ENCODE measurements around the gene DGCR8.
"Not testable (repeated sequence)": the region's sequence is repeated elsewhere in the genome, so short reads cannot be mapped to it uniquely, and the experiment has no call there.

DGCR8 gene

DNA sequence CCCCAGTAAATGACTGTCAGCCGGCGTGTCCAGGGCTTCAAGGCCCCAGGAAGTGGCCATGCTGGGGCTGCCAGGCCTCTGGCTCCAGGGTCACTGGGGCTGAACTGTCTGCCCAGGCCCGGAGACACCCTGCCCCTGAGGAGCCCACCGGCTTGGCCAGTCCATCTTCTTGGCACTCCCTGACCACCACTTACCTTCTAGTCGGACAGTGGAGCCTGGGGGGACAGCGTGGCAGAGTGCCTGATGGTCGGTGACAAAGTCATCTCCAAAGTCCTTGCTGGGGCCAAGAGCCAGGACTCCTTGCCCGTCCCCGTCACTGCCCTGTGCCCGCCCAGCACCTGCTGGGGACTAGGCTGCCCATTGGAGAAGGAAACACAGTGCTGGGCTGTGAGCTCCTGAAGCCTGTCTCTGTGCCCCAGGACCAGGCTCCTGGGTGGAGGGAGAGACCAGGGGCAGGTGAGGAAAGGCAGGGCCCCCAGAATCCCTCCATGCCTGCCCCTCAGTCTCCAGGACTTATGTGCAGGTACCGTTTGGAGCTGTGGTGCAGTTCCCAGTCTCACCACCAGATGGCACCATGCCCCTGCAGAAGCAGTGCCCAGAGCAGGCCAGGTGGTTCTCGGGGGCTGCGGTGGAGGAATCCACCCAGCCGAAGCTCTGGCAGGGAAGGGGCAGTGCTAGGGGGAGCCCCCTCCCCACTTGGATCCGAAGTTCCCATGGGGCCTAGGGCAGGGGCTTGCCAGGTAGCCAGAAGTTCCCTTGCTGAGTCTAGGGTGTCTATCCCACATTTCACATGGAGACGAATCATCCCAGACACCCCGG is 76.8 kb downstream of the DGCR8 start:
- no peak for DNase-seq

GRCh38 chr22:20157430-20158183 is 77.6 kb downstream of the DGCR8 start:
- no peak for DNase-seq

- no peak for DNase-seq
Observed at GRCh38 chr22:20158391-20159036, 78.5 kb downstream of the DGCR8 start.

DNA sequence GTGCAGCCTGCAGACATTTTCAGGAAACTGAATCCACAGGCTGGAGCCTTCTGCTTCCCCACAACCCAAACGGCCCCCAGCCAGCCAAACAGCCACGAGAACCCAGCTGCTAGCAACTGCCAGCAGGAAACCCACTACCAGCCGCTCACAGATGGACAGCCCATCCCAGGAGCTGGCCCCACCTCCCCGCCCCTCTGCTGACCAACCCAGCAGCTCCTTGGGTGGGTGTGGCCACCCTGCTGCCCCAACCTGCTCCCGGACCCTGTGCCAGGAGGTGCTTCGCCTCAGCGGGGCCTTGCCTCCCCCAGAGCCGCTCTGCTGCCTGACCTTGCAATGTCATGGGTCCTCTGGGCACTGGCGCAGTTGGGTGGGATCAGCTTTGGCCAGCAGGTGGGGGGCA is 79.0 kb downstream of the DGCR8 start:
- DNase-seq: no peak

DNA sequence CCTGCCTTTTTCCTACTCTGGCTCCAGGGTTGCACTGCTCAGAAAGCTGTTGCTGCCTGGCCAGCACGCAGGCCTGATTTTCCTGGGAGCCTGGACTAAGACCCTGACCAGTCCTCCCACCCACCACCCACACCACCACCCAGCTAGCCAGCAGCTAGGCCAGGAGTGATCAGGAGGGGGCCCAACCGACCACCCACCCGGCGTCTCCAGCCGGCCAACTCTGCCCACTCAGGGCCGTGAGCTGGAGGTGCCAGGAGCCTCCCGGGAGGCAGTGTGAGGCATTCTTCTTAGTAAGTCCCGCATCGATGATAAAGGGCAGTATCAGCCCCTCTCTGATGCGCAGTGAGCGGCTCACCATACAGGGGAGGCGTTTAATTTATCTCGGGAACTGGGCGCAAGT is 79.5 kb downstream of the DGCR8 start:
- not testable (repeated sequence) for DNase-seq

- DNase-seq: no peak
Observed at GRCh38 chr22:20160041-20160440, 80.0 kb downstream of the DGCR8 start.

Measured in DMS79 (cell line).